NOMO-1 (cell line): Measurements from ENCODE around the gene ELOVL7.
"Not testable (repeated sequence)": the region's sequence is repeated elsewhere in the genome, so short reads cannot be mapped to it uniquely, and the experiment has no call there.

Source experiments
- DNase-seq, 2 experiments: peaks; one replicate each; lab custom pipeline; 2025; ENCODE audit not compliant: unreplicated experiment in 2 of 2; lab: John Stamatoyannopoulos, UW

The ELOVL7 gene

DNA sequence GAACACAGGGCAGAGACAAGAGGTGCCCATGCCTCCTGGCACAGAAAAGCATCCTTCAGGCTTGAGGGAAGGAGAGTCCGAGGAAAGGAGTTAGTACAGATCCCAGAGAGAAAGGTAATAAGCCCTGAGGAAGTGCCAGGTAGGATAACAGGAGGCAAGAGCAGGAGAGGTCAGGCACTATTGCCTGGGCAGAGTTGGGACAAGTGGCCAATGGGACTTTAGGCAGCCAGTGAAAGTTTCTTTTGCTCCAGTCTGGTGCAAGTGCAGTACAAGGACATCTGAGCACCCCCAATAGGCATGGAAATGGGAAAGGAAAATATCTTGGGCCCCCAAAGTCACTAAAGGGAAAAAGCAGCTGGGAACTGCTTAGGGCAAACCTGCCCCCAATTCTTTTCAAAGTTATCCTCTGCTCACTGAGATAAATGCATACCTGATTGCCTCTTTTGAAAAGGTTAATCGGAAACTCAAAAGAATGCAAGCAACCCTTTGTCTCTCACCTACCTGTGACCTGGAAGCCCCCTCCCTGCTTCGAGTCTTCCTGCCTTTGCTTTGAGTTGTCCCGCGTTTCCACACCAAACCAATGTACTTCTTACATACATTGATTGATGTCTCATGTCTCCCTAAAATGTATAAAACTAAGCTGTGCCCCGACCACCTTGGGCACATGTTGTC is 46.5 kb downstream of the ELOVL7 start:
- no peak for DNase-seq

- DNase-seq, result not testable (repeated sequence)
These were observed 48.6 kb downstream of the ELOVL7 start for GRCh38 chr5:60795424-60795950.

DNA sequence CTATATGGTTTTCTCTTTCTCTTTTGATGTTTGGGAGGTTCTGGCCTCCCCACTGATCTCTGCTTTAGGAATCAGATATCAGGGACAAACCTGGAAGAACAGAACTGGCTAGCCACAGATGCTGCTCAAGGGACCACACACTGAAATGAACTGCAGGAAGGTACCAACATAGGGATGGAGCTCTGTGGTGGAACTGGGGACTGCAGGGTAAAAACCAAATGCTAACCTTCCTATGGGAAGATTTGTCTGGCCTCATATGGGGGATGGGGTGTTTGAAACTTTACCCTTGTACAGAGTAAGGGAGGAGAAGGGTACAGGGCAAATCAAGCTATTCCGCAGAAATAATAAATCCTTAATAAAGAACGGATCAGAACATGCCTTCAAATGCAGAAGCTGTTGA is 49.4 kb downstream of the ELOVL7 start:
- no peak for DNase-seq

GRCh38 chr5:60792438-60792837 is 51.6 kb downstream of the ELOVL7 start:
- no peak for DNase-seq

DNA sequence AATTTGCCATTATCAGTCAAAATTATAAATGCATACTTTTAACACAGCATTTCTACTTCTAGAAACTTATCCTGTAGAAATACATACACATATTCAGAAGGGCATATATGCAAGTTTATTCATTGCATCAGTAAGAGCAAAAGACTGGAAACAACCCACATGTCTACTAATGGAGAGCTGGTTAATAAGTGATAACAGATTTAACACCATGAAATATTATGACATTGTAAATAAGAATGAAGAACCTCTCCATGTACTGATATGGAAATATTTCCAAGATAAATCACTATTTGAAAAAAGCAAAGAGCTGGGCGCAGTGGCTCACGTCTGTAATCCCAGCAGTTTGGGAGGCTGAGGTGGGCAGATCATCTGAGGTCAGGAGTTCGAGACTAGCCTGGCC is 54.5 kb downstream of the ELOVL7 start:
- DNase-seq, result no peak

DNA sequence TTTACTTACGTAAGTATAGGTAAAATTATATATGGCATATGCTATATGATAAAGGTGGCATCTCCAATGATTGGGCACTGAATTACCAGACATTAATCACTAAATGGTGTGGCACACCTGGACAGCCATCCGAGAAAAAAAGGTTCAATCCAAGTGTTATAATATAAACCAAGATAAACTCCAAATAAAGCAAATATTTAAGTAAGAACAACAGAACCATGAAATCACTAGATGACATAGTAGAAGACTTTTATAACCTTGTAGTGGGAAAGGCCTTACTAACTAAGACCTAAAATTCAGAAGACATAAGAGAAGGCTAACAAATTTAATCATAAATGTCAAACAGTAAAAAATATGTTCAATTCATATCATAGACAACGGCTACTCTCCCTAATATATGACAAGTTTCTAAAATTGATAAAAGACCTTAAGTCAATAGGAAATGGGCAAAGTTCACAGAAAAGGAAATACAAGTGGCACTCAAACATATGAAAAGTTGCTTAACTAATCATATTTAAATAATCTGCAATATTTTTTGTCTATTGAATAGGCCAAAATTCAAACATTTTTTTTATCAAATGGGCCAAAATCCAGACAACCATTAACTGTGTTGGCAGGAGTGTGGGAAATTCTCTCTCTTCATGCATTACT is 55.1 kb downstream of the ELOVL7 start:
- no peak for DNase-seq

- DNase-seq, result no peak
These were observed 64.6 kb downstream of the ELOVL7 start for GRCh38 chr5:60779466-60779865.

- no peak for DNase-seq
These were observed 67.7 kb downstream of the ELOVL7 start for GRCh38 chr5:60776343-60776742.

- no peak for DNase-seq
These were observed 78.9 kb downstream of the ELOVL7 start for GRCh38 chr5:60765019-60765709.

DNA sequence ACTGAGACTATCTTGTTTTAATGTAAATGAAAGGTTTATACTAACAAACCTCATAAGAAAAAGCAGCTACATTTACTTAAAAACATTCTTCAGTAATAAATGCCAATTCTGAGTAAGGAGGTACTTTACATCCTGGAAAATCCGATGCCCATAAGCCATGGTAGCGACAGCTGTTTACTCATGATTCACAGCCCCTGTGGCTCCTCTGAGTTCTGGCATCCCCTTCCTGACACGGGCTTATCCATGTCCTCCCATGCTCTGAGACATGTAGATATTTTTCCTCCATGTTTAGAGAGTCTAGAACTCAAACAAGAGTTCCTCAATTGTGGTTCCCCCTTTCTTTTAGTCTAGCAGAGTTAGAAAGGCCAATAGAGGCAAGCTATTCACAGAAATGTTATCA is 81.0 kb downstream of the ELOVL7 start:
- DNase-seq, result no peak

GRCh38 chr5:60754495-60754894 is 89.6 kb downstream of the ELOVL7 start:
- no peak for DNase-seq

DNA sequence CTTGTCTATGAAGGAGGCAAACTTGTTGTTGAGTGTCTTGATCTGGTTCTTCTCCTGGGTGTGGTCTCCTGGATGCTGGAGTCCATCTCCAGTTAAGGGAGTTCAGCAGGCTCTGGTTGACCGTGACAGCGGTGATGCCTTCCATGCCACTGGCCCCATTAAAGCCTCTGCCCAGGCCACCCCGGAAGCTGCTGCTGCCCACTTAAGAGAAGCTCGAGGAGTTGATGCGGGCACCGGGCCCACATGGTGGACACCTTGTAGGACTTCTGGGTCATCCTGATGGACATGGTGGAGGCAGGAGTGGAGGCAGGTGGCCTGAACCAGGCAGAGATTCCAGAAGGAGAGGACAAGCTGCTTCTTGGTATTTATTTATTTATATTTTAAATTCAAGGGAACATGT is 99.4 kb downstream of the ELOVL7 start:
- DNase-seq, result no peak

DNA sequence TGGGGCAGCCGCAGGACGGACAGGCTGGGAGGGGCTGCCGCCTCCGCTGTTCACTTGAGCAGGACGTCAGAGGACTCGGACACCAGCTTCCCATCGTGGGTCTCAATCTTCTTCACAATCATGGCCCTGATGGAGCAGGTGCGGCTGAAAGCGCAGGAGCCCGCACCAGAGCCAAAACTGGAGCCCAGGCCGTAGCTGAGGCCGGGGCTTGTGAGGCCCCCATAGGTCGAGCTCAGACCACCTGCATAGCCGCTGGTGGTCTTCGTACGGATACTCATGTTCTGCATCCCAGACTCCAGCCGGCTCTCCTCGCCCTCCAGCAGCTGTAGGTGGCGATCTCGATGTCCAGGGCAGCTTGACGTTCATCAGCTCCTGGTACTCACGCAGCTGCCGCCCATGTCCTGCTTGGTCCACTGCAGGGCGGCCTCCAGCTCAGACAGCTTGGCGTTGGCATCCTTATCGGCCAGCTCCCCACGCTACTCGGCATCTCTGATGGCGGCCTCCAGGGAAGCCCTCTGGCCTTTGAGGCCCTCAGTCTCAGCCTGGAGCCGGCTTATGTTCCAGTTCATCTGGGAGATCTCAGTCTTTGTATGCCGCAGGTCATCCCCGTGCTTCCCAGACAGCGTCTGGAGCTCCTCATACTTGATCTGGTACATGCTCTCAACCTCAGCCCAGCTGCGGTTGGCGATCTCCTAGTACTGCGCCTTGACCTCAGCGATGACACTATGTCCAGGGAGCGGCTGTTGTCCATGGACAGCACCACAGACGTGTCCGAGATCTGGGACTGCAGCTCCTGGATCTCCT is 100.4 kb downstream of the ELOVL7 start:
- DNase-seq, result no peak

DNA sequence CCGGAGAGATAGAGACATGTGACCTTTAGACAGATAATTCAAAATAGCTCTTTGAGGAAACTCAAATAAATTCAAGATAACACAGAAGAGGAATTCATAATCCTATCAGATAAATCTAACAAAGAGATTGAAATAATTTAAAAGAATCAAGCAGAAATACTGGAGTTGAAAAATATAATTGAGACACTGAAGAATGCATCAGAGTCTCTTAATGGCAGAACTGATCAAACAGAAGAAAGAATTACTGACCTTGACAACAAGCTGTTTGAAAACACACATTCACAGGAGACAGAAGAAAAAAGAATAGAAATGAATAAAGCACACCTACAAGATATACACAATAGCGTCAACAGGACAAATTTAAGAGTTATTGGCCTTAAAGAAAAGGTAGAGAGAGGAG is 103.7 kb downstream of the ELOVL7 start:
- DNase-seq, result no peak

GRCh38 chr5:60738933-60739332 is 105.1 kb downstream of the ELOVL7 start:
- DNase-seq, result no peak

DNA sequence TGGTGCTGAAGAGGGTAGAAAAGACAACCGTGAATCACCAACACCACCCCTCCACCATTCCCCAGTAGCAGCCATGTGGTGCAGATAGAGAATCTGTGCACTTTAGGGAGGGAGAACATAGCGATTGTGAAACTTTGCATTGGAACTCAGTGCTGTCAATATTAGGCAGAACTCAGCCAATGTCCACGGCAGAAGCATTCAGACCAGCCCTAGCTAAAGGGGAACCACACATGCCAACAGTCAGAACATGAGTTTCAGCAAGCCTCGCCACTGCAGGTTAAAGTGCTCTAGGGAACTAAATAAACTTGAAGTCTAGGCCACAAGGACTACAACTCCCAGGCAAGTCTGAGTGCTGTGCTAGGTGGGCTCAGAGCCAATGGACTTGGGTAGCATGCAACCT is 105.6 kb downstream of the ELOVL7 start:
- DNase-seq, result peak in 1 of 2 experiments; percentile 22

DNA sequence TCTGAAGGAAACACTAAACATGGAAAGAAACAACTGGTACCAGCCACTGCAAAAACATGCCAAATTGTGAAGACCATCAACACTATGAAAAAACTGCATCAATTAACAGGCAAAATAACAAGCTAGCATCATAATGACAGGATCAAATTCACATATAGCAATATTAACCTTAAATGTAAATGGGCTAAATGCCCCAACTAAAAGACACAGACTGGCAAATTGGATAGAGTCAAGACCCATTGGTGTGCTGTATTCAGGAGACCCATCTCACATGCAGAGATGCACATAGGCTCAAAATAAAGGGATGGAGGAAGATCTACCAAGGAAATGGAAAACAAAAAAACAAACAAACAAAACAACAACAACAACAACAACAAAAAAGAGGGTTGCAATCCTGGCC is 113.2 kb downstream of the ELOVL7 start:
- DNase-seq, result not testable (repeated sequence)

GRCh38 chr5:60727033-60727679 is 116.9 kb downstream of the ELOVL7 start:
- DNase-seq, result no peak

DNA sequence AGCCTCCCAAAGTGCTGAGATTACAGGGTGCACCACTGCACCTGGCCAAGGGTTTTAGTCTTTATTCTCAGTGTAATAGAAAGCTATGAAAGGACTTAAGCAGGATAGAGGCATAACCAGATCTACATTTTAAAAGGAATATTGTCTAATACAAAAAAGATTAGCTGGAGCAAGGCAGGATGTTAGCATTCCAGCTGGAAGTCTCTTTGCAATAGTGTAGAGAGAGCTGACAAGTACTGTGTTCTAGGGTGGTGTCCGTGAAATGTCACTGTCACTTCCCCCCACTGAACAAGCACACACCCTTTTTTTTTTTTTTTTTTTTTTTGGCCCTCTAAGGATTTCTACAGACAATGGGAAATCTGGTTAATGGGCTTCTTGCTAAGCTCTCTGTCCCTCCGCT is 119.9 kb downstream of the ELOVL7 start:
- DNase-seq, result no peak

DNA sequence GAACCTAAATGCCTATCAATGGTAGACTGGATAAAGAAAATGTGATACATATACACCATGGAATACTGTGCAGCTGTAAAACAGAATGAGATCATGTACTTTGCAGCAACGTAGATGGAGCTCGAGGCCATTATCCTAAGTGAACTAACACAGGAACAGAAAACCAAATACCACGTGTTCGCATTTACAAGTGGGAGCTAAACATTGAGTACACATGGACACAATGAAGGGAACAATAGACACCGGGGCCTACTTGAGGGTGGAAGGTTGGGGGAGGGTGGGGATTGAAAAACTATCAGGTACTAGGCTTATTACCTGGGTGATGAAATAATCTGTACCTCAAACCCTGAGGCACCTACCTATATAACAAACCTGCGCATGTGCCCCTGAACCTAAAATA is 121.7 kb downstream of the ELOVL7 start:
- no peak for DNase-seq

- no peak for DNase-seq
These were observed 124.7 kb downstream of the ELOVL7 start for GRCh38 chr5:60719329-60719728.
